ENCODE results near the gene CACNG1.

CACNG1 gene

GRCh38 chr17:67044016-67044772 is at the start of gene CACNG1:
CACNG1 (plus strand) TSS chr17:67044554; CDS start chr17:67044661, 107 bp downstream.
- no peak for DNase-seq

GRCh38 chr17:66994930-66995535 is 49.3 kb upstream of the CACNG1 start:
- no peak for DNase-seq

- DNase-seq = no peak
Measured at GRCh38 chr17:66995944-66996343, 48.4 kb upstream of the CACNG1 start.

GRCh38 chr17:66996926-66997325 is 47.4 kb upstream of the CACNG1 start:
- no peak for DNase-seq

GRCh38 chr17:67003231-67003630 is 41.1 kb upstream of the CACNG1 start:
- no peak for DNase-seq

GRCh38 chr17:67004181-67004580 is 40.2 kb upstream of the CACNG1 start:
- DNase-seq = no peak

- DNase-seq = no peak
Measured at GRCh38 chr17:67007266-67007665, 37.1 kb upstream of the CACNG1 start.

- no peak for DNase-seq
Measured at GRCh38 chr17:67008101-67008500, 36.3 kb upstream of the CACNG1 start.

GRCh38 chr17:67011527-67012175 is 32.7 kb upstream of the CACNG1 start:
- DNase-seq = no peak

GRCh38 chr17:67013891-67014290 is 30.5 kb upstream of the CACNG1 start:
- DNase-seq = no peak

GRCh38 chr17:67015001-67015400 is 29.4 kb upstream of the CACNG1 start:
- no peak for DNase-seq

- DNase-seq = no peak
Measured at GRCh38 chr17:67016039-67016762, 28.2 kb upstream of the CACNG1 start.

- DNase-seq = no peak
Measured at GRCh38 chr17:67017910-67018309, 26.4 kb upstream of the CACNG1 start.

- no peak for DNase-seq
Measured at GRCh38 chr17:67018471-67019434, 25.6 kb upstream of the CACNG1 start.

- DNase-seq = no peak
Measured at GRCh38 chr17:67019809-67020208, 24.5 kb upstream of the CACNG1 start.

- DNase-seq = no peak
Measured at GRCh38 chr17:67020293-67020766, 24.0 kb upstream of the CACNG1 start.

GRCh38 chr17:67021196-67021595 is 23.2 kb upstream of the CACNG1 start:
- no peak for DNase-seq

- no peak for DNase-seq
Measured at GRCh38 chr17:67021743-67022450, 22.5 kb upstream of the CACNG1 start.

- DNase-seq = no peak
Measured at GRCh38 chr17:67022451-67022810, 21.9 kb upstream of the CACNG1 start.

GRCh38 chr17:67024736-67025135 is 19.6 kb upstream of the CACNG1 start:
- no peak for DNase-seq

GRCh38 chr17:67025216-67025792 is 19.1 kb upstream of the CACNG1 start:
- no peak for DNase-seq

Data from suppressor macrophage treated with lipopolysaccharide for 4 hours (primary cell).